ENCODE measurements around the gene FAH. TPM values are rescaled to one million over a fixed set of nuclear protein-coding genes. Genes with fewer than 3 reads are reported as not detected.

Gene FAH
- 100 to 1,000 TPM in 1 of 2 donors, 10 to 100 TPM in 1; 63.6 to 103 TPM for total RNA-seq

GRCh38 chr15:80152896-80153876 lies at the start of gene FAH:
Gene FAH, plus strand, starts transcription at chr15:80152999. Its CDS starts 56 bp downstream, at chr15:80153055.
- Mint-ChIP-seq H3K36me3 (no peaks in the 10 kb centered on the region), H3K9me3 (no peaks in the 10 kb centered on the region)
- ATAC-seq = peak; percentile 84 to 87

GRCh38 chr15:80105193-80105592 lies 47.6 kb upstream of the FAH start:
- no peak overlapping the region for H3K27ac Mint-ChIP-seq
- H3K27me3 Mint-ChIP-seq = no peaks in the 10 kb centered on the region
- H3K9me3 Mint-ChIP-seq = no peaks in the 10 kb centered on the region
- no peak overlapping the region for H3K4me3 Mint-ChIP-seq
- DNase-seq (ENCODE audit: low spot score) (no peak), ATAC-seq (no peak)
- H3K36me3 Mint-ChIP-seq = no peaks in the 10 kb centered on the region
- peaks cover 40 to 58% of the 10 kb centered on the region in 2 donors for H3K4me1 Mint-ChIP-seq (ENCODE audit: low read depth in 2 of 2)

More at GRCh38 chr15:80152896-80153876, at the start of gene FAH:
- H3K27ac Mint-ChIP-seq = peak within 1 kb of the TSS; percentile 93 to 94
- peak; percentile 70 for DNase-seq (ENCODE audit: low spot score)
- H3K27me3 Mint-ChIP-seq = no peaks in the 10 kb centered on the region
- peak within 1 kb of the TSS; percentile 97 for H3K4me3 Mint-ChIP-seq
- H3K4me1 Mint-ChIP-seq (ENCODE audit: low read depth in 2 of 2) = peaks cover 29 to 32% of the 10 kb centered on the region in 2 donors

GRCh38 chr15:80105595-80105994 lies 47.2 kb upstream of the FAH start:
- H3K4me1 Mint-ChIP-seq (ENCODE audit: low read depth in 2 of 2) = peaks cover 39 to 58% of the 10 kb centered on the region in 2 donors
- no peaks in the 10 kb centered on the region for H3K27me3 Mint-ChIP-seq
- no peak for DNase-seq (ENCODE audit: low spot score)
- no peaks in the 10 kb centered on the region for H3K9me3 Mint-ChIP-seq
- no peaks in the 10 kb centered on the region for H3K36me3 Mint-ChIP-seq
- ATAC-seq = no peak
- no peak overlapping the region for H3K27ac Mint-ChIP-seq
- no peak overlapping the region for H3K4me3 Mint-ChIP-seq

GRCh38 chr15:80106051-80106450 lies 46.7 kb upstream of the FAH start:
- no peaks in the 10 kb centered on the region for H3K36me3 Mint-ChIP-seq
- no peak overlapping the region for H3K27ac Mint-ChIP-seq
- H3K4me3 Mint-ChIP-seq = no peak overlapping the region
- H3K9me3 Mint-ChIP-seq = no peaks in the 10 kb centered on the region
- DNase-seq (ENCODE audit: low spot score) (no peak), ATAC-seq (no peak)
- H3K27me3 Mint-ChIP-seq = no peaks in the 10 kb centered on the region
- peaks cover 37 to 58% of the 10 kb centered on the region in 2 donors for H3K4me1 Mint-ChIP-seq (ENCODE audit: low read depth in 2 of 2)

- Mint-ChIP-seq H3K9me3 (no peaks in the 10 kb centered on the region), H3K4me1 (ENCODE audit: low read depth in 2 of 2) (peaks cover 33 to 58% of the 10 kb centered on the region in 2 donors)
- ATAC-seq = no peak
Measured at GRCh38 chr15:80107204-80107603, 45.6 kb upstream of the FAH start.

GRCh38 chr15:80107774-80108173 lies 45.0 kb upstream of the FAH start:
- H3K9me3 Mint-ChIP-seq = no peaks in the 10 kb centered on the region
- no peak overlapping the region for H3K27ac Mint-ChIP-seq
- H3K36me3 Mint-ChIP-seq = no peaks in the 10 kb centered on the region
- peaks cover 29 to 53% of the 10 kb centered on the region in 2 donors for H3K4me1 Mint-ChIP-seq (ENCODE audit: low read depth in 2 of 2)
- no peak overlapping the region for H3K4me3 Mint-ChIP-seq
- H3K27me3 Mint-ChIP-seq = no peaks in the 10 kb centered on the region
- ATAC-seq = no peak
- no peak for DNase-seq (ENCODE audit: low spot score)

More at GRCh38 chr15:80107204-80107603, 45.6 kb upstream of the FAH start:
- Mint-ChIP-seq H3K36me3 (no peaks in the 10 kb centered on the region), H3K4me3 (no peak overlapping the region), H3K27me3 (no peaks in the 10 kb centered on the region), H3K27ac (no peak overlapping the region)
- no peak for DNase-seq (ENCODE audit: low spot score)

GRCh38 chr15:80109388-80109787 lies 43.4 kb upstream of the FAH start:
- Mint-ChIP-seq H3K36me3 (no peaks in the 10 kb centered on the region), H3K27me3 (no peaks in the 10 kb centered on the region)

GRCh38 chr15:80110920-80111319 lies 41.9 kb upstream of the FAH start:
- Mint-ChIP-seq H3K27me3 (no peaks in the 10 kb centered on the region), H3K27ac (no peak overlapping the region), H3K4me3 (no peak overlapping the region), H3K4me1 (ENCODE audit: low read depth in 2 of 2) (peaks cover 25 to 43% of the 10 kb centered on the region in 2 donors), H3K9me3 (no peaks in the 10 kb centered on the region), H3K36me3 (no peaks in the 10 kb centered on the region)
- DNase-seq (ENCODE audit: low spot score) (no peak), ATAC-seq (no peak)

More at GRCh38 chr15:80109388-80109787, 43.4 kb upstream of the FAH start:
- H3K4me3 Mint-ChIP-seq = no peak overlapping the region
- no peak for ATAC-seq
- H3K9me3 Mint-ChIP-seq = no peaks in the 10 kb centered on the region
- H3K27ac Mint-ChIP-seq = no peak overlapping the region
- DNase-seq (ENCODE audit: low spot score) = no peak
- H3K4me1 Mint-ChIP-seq (ENCODE audit: low read depth in 2 of 2) = peaks cover 34 to 56% of the 10 kb centered on the region in 2 donors

GRCh38 chr15:80114114-80114513 lies 38.7 kb upstream of the FAH start:
- H3K36me3 Mint-ChIP-seq = no peaks in the 10 kb centered on the region

GRCh38 chr15:80115021-80115420 lies 37.8 kb upstream of the FAH start:
- no peak overlapping the region for H3K27ac Mint-ChIP-seq
- peaks cover 9 to 22% of the 10 kb centered on the region in 2 donors for H3K4me1 Mint-ChIP-seq (ENCODE audit: low read depth in 2 of 2)

More at GRCh38 chr15:80114114-80114513, 38.7 kb upstream of the FAH start:
- H3K27me3 Mint-ChIP-seq = no peaks in the 10 kb centered on the region
- H3K4me3 Mint-ChIP-seq = no peak overlapping the region
- ATAC-seq (no peak), DNase-seq (ENCODE audit: low spot score) (no peak)
- no peak overlapping the region for H3K27ac Mint-ChIP-seq
- peaks cover 17 to 29% of the 10 kb centered on the region in 2 donors for H3K4me1 Mint-ChIP-seq (ENCODE audit: low read depth in 2 of 2)
- no peaks in the 10 kb centered on the region for H3K9me3 Mint-ChIP-seq

GRCh38 chr15:80118956-80119355 lies 33.8 kb upstream of the FAH start:
- Mint-ChIP-seq H3K4me3 (no peak overlapping the region), H3K27me3 (no peaks in the 10 kb centered on the region), H3K27ac (no peak overlapping the region), H3K36me3 (peaks cover 9% of the 10 kb centered on the region), H3K4me1 (ENCODE audit: low read depth in 2 of 2) (peaks cover 5 to 10% of the 10 kb centered on the region in 2 donors), H3K9me3 (no peaks in the 10 kb centered on the region)
- DNase-seq (ENCODE audit: low spot score) (no peak), ATAC-seq (no peak)

More at GRCh38 chr15:80115021-80115420, 37.8 kb upstream of the FAH start:
- Mint-ChIP-seq H3K9me3 (no peaks in the 10 kb centered on the region), H3K36me3 (no peaks in the 10 kb centered on the region), H3K4me3 (no peak overlapping the region), H3K27me3 (no peaks in the 10 kb centered on the region)
- ATAC-seq (no peak), DNase-seq (ENCODE audit: low spot score) (no peak)

- ATAC-seq = no peak
- H3K27me3 Mint-ChIP-seq = no peaks in the 10 kb centered on the region
- no peak overlapping the region for H3K27ac Mint-ChIP-seq
- no peaks in the 10 kb centered on the region for H3K9me3 Mint-ChIP-seq
- DNase-seq (ENCODE audit: low spot score) = no peak
- peaks cover 10% of the 10 kb centered on the region for H3K36me3 Mint-ChIP-seq
- no peak overlapping the region for H3K4me3 Mint-ChIP-seq
- H3K4me1 Mint-ChIP-seq (ENCODE audit: low read depth in 2 of 2) = peaks cover 3% of the 10 kb centered on the region in 2 donors
Measured at GRCh38 chr15:80120636-80121035, 32.2 kb upstream of the FAH start.

- DNase-seq (ENCODE audit: low spot score) (no peak), ATAC-seq (no peak)
- Mint-ChIP-seq H3K27me3 (no peaks in the 10 kb centered on the region), H3K9me3 (no peaks in the 10 kb centered on the region), H3K4me3 (no peak overlapping the region), H3K4me1 (ENCODE audit: low read depth in 2 of 2) (peaks cover 3 to 9% of the 10 kb centered on the region in 2 donors), H3K36me3 (peaks cover 17% of the 10 kb centered on the region), H3K27ac (no peak overlapping the region)
Measured at GRCh38 chr15:80121546-80121945, 31.3 kb upstream of the FAH start.

GRCh38 chr15:80123034-80123433 lies 29.8 kb upstream of the FAH start:
- H3K9me3 Mint-ChIP-seq = no peaks in the 10 kb centered on the region
- no peaks in the 10 kb centered on the region for H3K27me3 Mint-ChIP-seq
- H3K27ac Mint-ChIP-seq = no peak overlapping the region
- H3K4me3 Mint-ChIP-seq = no peak overlapping the region
- DNase-seq (ENCODE audit: low spot score) = no peak
- H3K36me3 Mint-ChIP-seq = peaks cover 17% of the 10 kb centered on the region
- H3K4me1 Mint-ChIP-seq (ENCODE audit: low read depth in 2 of 2) = peaks cover 3 to 9% of the 10 kb centered on the region in 2 donors
- no peak for ATAC-seq

Data from natural killer cell treated with Interleukin-12 subunit alpha and Interleukin-12 subunit beta and Interleukin-15 and Interleukin-18, amount 100 ng/mL, for 72 hours (primary cell).